ENCODE results near the gene ATG4A. TPM values are rescaled to one million over a fixed set of nuclear protein-coding genes. Genes with fewer than 3 reads are reported as not detected.

The ATG4A gene
- 10 to 100 TPM in 2 of 4 donors, 1 to 10 TPM in 2; 9.7 to 13.4 (median 10.3) TPM for total RNA-seq

- no peak for TF ChIP-seq CTCF (IDR thresholded peaks at IDR 0.05; ENCODE audit: low read depth)
Measured at GRCh38 chrX:108091264-108091877, at the start of gene ATG4A, which contains the start of gene PSMD10. Gene ATG4A, plus strand, starts transcription at chrX:108091778. Its CDS starts 49 bp downstream, at chrX:108091827. Gene PSMD10, minus strand, starts transcription at chrX:108091542. Its CDS starts 22 bp downstream, at chrX:108091520.

GRCh38 chrX:108044554-108045256 is 46.9 kb upstream of the ATG4A start, which contains the start of gene VSIG1:
Gene VSIG1, plus strand, starts transcription at chrX:108045065. Its CDS starts 66 bp downstream, at chrX:108045131.
- TF ChIP-seq CTCF (IDR thresholded peaks at IDR 0.05; ENCODE audit: low read depth) = no peak

GRCh38 chrX:108049649-108050048 is 41.9 kb upstream of the ATG4A start:
- no peak for TF ChIP-seq CTCF (IDR thresholded peaks at IDR 0.05; ENCODE audit: low read depth)

GRCh38 chrX:108053218-108053617 is 38.4 kb upstream of the ATG4A start:
- no peak for TF ChIP-seq CTCF (IDR thresholded peaks at IDR 0.05; ENCODE audit: low read depth)

- no peak for TF ChIP-seq CTCF (IDR thresholded peaks at IDR 0.05; ENCODE audit: low read depth)
Measured at GRCh38 chrX:108055546-108055945, 36.0 kb upstream of the ATG4A start.

- no peak for TF ChIP-seq CTCF (IDR thresholded peaks at IDR 0.05; ENCODE audit: low read depth)
Measured at GRCh38 chrX:108059801-108060200, 31.8 kb upstream of the ATG4A start.

- TF ChIP-seq CTCF (IDR thresholded peaks at IDR 0.05; ENCODE audit: low read depth) = no peak
Measured at GRCh38 chrX:108064001-108064400, 27.6 kb upstream of the ATG4A start.
